IMR-90 (cell line): ENCODE data around the gene AP1M2.

Experiments
- BHLHE40 ChIP-seq: fragments of 150-350 bp; IDR thresholded peaks from 2 replicates; pipeline ENCODE4 v1.6.1; 2016; ENCODE audit warnings: mild to moderate bottlenecking, low read depth, low read length
- CEBPB ChIP-seq: IDR thresholded peaks from 2 replicates; pipeline ENCODE4 v1.6.1; 2012; ENCODE audit warnings: low read depth, low read length, improper control_type of control experiment
- MAZ ChIP-seq: IDR thresholded peaks from 2 replicates; pipeline ENCODE4 v1.6.1; 2012; ENCODE audit warnings: low read depth, mild to moderate bottlenecking, low read length, improper control_type of control experiment, moderate library complexity, borderline replicate concordance
- MXI1 ChIP-seq: IDR thresholded peaks from 2 replicates; pipeline ENCODE4 v1.6.1; 2012; ENCODE audit warnings: low read depth, mild to moderate bottlenecking, low read length, moderate library complexity, borderline replicate concordance
- POLR2A ChIP-seq: IDR thresholded peaks from 2 replicates; pipeline ENCODE4 v1.6.1; 2012; ENCODE audit warnings: mild to moderate bottlenecking, low read depth, low read length
- RAD21 ChIP-seq: IDR thresholded peaks from 2 replicates; pipeline ENCODE4 v1.6.1; 2012; ENCODE audit warnings: low read length, improper control_type of control experiment
- RCOR1 ChIP-seq: IDR thresholded peaks from 2 replicates; pipeline ENCODE4 v1.6.1; 2012; ENCODE audit warnings: mild to moderate bottlenecking, low read length, improper control_type of control experiment; ENCODE audit not compliant: insufficient replicate concordance
- RFX5 ChIP-seq: IDR thresholded peaks from 2 replicates; pipeline ENCODE4 v1.8.0; 2012; ENCODE audit warnings: low read depth, mild to moderate bottlenecking, low read length, moderate library complexity
- TF ChIP-seq, protein P1 (sequence below): conservative IDR thresholded peaks from 2 replicates; pipeline ENCODE4 v1.5.1; 2012; ENCODE audit warnings: mild to moderate bottlenecking, low read depth, low read length, improper control_type of control experiment

DNA sequence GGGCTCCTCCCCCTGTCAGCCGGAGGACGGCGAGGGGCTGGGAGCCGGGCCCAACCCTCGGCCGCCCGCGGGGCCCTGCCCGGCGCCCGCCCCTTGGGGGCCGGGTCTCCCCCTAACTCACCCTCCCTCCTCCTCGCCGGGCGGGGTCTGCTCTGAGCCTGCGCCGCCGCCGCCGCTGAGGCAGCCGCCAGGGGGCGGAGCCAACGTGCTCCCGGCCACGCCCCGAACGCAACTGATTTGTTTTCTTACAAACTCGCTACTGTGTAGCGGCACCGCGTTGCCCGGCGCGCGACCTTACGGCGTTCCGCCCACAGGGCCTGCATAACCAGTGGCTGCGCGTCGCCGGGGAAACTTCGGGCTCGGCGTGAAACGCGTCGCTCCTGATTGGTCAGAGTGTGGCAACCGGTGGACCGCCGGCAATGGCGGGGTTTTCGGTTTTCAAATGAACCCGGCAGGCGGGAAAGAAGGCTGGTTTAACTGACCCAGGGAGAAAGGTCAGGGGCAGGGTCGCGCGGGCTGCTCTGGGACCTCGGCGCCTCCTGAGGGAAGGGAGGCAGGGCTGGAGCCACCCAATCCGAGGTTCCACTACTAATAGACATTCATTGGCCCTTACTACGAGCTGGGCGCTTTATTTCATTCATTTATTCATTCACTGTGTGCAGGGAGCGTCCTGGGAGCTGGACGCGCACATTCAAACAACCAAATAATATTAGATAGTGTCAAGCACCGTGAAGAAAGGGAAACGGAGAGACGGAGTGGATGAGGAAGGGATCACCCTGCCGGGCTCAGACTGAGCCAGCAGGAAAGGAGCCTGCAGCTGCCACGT lies 18.1 kb downstream of the AP1M2 start, which contains the start of gene CDKN2D:
- TF ChIP-seq, protein P1, sequence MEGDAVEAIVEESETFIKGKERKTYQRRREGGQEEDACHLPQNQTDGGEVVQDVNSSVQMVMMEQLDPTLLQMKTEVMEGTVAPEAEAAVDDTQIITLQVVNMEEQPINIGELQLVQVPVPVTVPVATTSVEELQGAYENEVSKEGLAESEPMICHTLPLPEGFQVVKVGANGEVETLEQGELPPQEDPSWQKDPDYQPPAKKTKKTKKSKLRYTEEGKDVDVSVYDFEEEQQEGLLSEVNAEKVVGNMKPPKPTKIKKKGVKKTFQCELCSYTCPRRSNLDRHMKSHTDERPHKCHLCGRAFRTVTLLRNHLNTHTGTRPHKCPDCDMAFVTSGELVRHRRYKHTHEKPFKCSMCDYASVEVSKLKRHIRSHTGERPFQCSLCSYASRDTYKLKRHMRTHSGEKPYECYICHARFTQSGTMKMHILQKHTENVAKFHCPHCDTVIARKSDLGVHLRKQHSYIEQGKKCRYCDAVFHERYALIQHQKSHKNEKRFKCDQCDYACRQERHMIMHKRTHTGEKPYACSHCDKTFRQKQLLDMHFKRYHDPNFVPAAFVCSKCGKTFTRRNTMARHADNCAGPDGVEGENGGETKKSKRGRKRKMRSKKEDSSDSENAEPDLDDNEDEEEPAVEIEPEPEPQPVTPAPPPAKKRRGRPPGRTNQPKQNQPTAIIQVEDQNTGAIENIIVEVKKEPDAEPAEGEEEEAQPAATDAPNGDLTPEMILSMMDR = no peak
- no peak for TF ChIP-seq RAD21
- TF ChIP-seq MXI1 = peak; percentile 88
- 0 out of 2 replicates have a peak, but pooled peaks have one; percentile 37 for TF ChIP-seq BHLHE40
- TF ChIP-seq POLR2A = peak; percentile 21; the same call in 1 of the 2 replicates
- no peak for TF ChIP-seq RCOR1
- peak; percentile 56; the same call in 1 of the 2 replicates for TF ChIP-seq CEBPB
- TF ChIP-seq RFX5 = peak; percentile 96
- peak; percentile 98 for TF ChIP-seq MAZ
